HG03196 (cell line): Measurements from ENCODE around the gene VWA8.
"Not testable (repeated sequence)": the region's sequence is repeated elsewhere in the genome, so short reads cannot be mapped to it uniquely, and the experiment has no call there.

Experiments used
- ATAC-seq: cut with Tn5 transposase; IDR thresholded peaks from one replicate; pipeline ENCODE4 v1.9.1; 2021; ENCODE audit not compliant: unreplicated experiment

VWA8 gene

GRCh38 chr13:41969072-41969471 lies 8.2 kb upstream of the VWA8 start:
- ATAC-seq, result no peak

DNA sequence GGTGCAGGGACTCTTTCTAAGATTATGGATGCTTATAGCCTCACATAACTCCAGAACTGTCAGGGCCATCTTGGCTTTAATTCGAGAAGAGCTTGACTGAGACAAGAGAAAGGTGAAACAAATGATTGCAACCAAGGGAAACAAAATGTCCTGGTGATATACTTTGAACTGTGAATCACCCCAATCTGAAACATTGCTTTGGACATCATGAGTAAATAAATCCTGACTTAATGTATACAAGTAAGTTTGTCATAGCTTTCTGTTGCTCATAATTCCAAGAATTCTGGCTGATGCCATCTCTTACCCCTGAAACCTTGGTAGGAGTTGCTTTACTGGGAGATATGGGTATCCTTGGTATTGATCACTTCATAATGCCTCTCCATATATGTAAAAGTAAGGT lies 5.8 kb upstream of the VWA8 start:
- no peak for ATAC-seq

DNA sequence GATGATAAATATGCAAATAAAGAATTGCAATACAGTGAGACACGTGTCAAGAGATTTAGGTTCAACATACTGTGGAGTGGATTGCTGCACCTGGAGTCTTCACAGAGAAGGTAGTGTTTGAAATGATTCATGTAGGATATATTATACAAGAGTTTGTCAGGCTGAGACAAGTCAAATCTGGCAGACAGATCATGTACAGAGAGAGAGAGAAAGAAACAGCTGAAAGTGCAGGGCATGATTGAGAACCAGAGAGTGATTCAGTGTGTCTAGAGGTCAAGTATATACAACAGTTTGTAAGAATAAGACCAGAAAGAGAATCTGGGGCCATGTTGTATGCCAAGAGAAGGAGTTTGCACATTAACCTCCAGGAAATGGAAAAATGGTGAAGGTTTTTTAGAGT lies 2.1 kb upstream of the VWA8 start:
- ATAC-seq, result no peak

DNA sequence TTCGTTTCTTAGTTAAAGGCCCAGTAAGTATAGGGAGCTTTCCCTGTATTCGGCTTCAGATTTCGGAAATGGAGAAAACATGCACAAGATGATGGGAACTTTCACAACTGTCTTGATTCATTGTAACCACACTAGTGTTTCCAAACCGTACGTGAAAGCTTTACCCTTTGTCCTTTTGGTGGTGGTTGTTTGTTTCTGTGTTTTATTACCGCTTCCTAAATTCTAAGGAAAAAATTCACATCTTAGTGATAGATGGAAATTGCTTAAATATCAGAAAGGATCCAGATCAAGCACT lies 504 bp upstream of the VWA8 start:
- no peak for ATAC-seq

GRCh38 chr13:41960211-41960636 lies 685 bp downstream of the VWA8 start:
- ATAC-seq, result no peak

GRCh38 chr13:41956272-41956671 lies 4.6 kb downstream of the VWA8 start:
- ATAC-seq, result no peak

DNA sequence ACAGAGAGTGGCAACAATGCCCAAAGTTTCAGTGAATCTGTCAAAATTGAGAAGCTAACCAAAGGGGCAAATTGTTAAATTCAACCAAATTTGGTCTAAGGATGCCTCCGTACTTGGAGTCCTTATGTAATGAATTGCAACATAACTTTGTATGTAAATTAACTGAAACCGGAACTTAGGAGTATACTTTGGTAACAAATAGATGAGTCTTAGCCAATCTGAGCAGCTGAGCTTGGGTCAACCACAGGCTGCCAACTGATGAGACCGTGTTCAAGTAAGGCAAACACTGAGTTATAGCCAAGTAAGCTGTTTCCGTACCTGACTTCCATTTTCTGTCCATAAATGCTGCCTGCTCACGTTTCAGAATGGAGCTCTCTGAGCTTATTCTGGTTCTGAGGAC lies 5.3 kb downstream of the VWA8 start:
- no peak for ATAC-seq

DNA sequence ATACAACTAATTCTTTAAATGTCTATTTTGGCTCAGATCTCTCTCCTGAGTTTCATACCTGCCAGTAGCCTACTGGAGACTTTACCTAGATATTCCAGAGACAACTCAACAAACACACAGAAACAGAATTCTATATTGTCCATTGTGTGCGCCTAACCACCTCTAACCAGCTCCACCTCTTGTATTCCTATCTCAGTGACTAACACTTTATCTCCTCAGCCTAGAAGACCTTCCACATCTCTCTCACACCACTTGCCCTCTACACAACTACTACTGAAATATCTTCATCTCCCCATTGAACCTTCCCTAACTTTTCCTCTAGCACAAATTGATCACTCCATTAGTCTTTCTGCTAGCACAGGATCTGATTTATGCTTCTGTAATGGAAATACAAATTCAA lies 6.7 kb downstream of the VWA8 start:
- no peak for ATAC-seq

DNA sequence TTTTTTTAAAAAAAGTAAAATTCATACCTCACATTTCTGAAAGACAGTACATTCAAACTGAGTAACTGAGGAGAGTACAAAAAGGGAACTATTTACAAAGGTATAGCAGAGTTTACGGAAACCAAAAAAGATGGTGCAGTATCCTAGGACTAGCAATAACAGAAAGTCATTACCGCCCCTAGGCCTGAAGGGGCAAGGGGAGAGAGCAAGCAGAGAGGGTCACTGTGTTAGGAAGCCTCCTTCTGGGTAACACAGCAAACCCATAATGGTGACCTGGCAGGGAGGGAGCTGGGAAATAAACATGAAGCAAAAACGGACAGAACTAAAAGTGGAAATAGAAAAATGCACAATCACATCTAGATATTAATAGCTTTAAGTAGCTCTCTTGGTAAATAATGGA lies 8.2 kb downstream of the VWA8 start:
- no peak for ATAC-seq

DNA sequence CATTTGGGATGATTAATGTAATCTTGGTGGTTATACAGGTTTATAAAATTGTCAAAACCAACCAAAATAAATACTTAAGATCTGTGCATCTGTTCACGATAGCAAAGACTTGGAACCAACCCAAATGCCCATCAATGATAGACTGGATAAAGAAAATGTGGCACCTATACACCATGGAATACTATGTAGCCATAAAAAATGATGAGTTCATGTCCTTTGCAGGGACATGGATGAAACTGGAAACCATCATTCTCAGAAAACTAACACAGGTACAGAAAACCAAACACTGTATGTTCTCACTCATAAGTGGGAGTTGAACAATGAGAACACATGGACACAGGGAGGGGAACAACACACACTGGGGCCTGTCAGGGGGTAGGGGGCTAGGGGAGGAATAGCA lies 11.8 kb downstream of the VWA8 start:
- not testable (repeated sequence) for ATAC-seq

- ATAC-seq, result no peak
These were observed 15.0 kb downstream of the VWA8 start for GRCh38 chr13:41945926-41946325.

DNA sequence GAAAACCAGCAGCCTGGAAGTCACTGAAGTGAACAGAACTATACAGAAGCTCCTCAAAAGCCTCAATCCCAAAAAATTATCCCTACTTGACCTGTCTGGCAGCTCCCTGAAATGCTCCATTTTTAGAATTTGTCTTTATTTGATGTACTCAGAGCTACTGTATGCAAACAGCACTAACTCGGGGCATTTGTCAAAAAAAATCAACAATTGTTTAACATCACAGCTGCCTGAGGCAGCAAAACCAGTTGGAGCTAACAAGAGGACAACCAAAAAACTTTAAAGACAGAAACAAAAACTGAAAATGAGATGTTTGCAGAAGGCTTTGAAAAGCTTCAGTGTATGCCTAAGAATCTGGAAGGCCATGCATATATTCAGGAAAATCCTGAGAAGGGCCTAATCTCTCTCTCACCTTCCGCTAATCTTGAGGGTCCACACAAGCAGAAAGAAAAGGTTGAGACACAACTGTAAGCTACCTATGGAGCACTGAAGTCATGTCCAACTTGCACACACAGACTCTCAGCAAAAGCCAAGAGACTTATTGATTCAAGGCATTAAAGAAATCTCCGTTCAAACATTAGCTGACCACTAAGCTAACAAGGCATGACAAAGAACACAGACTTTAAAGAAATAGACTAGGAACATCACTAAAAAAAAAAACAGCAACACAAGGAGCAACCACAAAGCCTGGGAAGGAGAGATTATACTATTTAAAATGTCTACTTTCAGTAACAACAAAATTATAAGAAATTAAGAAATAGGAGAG lies 16.1 kb downstream of the VWA8 start:
- no peak for ATAC-seq

DNA sequence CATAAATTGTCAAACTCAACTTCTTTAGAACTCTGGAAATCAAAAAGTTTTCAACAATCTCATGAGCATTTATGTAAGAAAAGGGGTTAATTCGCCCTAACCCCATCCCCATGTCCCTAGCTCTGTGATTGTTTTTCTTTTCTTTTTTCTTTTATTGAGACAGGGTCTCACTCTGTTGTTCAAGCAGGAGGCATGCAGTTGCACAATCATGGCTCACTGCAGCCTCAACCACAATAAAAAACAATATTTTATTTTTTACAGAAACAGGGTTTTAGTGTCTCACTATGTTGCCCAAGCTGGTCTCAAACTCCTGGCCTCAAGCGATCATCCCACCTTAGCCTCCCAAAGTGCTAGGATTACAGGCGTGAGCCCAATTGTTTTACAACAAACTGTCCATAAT lies 16.7 kb downstream of the VWA8 start:
- ATAC-seq, result no peak

GRCh38 chr13:41942462-41943094 lies 18.3 kb downstream of the VWA8 start:
- ATAC-seq, result no peak

DNA sequence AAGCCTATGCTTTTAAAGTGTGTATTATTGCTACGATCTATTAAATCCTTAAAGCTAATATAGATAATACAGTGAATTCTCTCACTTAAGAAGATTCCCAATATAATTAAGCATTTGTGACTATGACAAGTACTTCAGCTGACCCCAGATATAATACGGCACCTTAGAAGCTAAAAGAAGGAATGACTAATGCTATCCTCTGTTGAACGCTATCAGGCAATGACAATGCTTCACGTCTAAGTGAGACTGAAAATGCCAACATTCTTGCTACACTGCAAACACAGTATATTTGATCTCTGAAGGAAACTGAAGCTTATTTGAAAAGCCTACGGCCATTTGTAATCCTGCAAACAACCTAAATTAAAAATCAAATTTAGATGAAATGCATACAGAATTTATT lies 19.7 kb downstream of the VWA8 start:
- ATAC-seq, result no peak

DNA sequence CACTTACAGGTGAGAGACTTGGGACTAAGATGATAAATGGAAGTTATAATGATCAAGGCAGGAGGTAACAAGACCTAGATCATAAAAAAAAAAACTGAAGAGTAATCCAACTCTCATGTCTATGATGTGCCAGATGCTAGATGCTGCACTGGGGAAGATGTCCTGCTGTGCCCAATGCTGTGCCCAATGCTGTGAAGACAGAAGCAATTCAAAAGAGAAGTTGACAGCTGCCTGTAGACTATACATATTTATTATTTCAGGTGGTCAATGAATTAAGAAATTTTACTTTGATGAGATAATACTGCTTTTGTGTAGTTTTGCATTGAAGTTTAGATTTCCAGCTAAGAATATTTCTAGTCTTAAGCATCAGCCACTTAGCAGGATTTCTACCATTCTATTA lies 21.5 kb downstream of the VWA8 start:
- no peak for ATAC-seq

- no peak for ATAC-seq
These were observed 22.0 kb downstream of the VWA8 start for GRCh38 chr13:41938918-41939317.

- ATAC-seq, result no peak
These were observed 23.5 kb downstream of the VWA8 start for GRCh38 chr13:41937388-41937787.

GRCh38 chr13:41935501-41935900 lies 25.4 kb downstream of the VWA8 start:
- ATAC-seq, result no peak

DNA sequence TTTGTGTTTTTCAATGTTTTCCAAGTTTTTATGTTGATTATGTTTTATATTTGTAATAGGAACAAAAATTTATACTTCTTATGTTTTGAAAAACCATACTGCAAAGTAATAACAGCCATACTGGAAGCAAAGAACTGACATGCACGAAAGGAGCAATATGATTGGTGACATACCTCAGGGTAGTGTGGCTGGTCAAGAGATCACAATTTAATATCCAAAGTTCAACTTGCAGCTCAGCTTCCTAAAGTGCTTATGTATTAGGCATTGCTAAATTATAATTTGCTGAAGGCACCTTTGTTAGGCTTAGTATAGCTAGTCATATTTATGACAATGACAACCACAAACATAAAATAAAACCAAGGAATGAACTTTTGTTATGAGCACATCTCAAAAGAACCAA lies 25.9 kb downstream of the VWA8 start:
- ATAC-seq, result no peak

- ATAC-seq, result no peak
These were observed 26.8 kb downstream of the VWA8 start for GRCh38 chr13:41934120-41934519.

DNA sequence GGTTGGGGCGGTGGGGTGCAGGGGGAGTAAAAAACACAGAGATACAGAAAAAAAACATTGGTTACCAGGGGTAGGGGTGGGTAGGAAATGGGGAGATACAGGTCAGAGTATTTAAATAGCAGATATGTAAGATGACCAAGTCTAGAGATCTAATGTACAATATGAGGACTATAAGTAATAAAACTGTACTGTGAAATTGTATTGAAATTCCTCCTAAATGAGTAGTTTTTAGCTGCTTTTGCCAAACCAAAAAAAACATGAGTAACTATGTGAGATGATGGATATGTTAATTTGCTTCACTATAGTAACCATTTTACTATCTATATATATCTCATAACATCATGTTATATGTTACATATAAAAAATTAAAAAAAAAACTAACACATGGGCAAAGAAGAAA lies 29.6 kb downstream of the VWA8 start:
- no peak for ATAC-seq

GRCh38 chr13:41930154-41930553 lies 30.8 kb downstream of the VWA8 start:
- no peak for ATAC-seq
